Stimulated activated CD4-positive, alpha-beta T cell treated with anti-CD3 and anti-CD28 coated beads, Interleukin-15, amount 100 ng/mL, for 48 hours (primary cell): ENCODE data around the gene NRXN3.

Experiments used
- DNase-seq, 2 donors: peaks; one replicate each; pipeline ENCODE4 v3.0.0-alpha.2; 2020; ENCODE audit warnings: low read depth in 2 of 2

Gene NRXN3

DNA sequence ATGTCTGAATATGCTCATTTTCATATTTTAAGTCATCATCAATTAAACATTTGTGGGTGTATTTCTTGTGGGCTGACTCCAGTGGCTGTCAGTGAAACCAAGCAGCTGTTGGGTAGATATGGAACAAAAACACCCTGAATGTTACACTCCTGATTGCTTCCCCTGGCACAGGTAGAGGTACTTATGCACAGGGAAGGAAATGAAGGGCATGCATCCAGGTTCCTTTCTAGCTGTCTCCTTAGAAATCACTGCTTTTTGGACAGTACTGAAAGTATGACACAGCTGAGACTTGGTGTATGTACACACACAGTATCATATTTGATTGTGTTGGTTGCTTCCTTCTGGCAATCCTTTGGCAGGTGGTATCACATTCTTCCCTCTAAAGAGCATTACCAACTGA, 1034.4 kb downstream of the NRXN3 start:
- no peak for DNase-seq

DNA sequence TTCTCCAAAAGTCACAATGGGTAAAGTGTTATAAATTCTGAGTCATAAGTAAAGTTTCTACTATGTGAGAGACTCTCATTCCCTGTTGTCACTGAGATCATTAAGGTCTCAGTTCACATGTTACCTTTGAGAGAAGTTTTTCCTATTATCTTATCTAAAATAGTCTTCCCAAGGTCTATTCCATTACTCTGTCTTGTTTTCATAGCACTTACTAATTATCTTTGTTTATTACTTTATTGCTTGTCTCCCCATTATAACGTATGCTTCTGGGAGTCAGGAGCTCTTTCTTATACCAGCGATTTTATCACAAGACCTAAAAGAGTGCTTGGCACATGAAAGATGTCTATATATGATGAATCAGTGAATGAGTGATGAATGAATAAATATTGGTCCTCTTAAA, 1039.2 kb downstream of the NRXN3 start:
- no peak for DNase-seq

GRCh38 chr14:79225815-79226214, 1055.6 kb downstream of the NRXN3 start:
- DNase-seq = no peak

DNA sequence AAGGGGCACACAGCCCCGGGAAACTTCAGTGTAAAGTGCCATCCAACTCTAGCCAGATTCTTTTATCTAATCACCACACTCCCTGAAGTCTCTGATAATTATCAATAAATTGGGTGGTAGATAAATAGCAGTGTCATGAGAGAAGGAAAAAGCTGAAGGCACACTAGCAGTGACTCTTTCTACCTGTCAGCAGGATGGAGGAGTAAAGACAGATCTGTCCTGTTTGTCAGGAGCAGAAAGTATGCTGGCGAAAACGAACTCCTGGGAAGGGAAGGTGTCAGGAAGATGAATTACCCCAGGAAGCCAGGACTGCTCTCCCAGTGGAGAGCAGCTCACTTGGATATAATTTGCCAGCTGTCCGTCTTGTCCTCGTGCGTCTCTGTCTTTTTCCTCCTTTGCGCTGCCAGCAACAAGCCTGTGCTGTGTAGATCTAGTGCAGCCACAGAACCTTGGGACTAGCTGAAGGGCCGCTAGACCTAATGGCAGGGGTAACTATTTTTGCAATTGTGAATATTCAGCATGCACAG, 1059.3 kb downstream of the NRXN3 start:
- no peak for DNase-seq

DNA sequence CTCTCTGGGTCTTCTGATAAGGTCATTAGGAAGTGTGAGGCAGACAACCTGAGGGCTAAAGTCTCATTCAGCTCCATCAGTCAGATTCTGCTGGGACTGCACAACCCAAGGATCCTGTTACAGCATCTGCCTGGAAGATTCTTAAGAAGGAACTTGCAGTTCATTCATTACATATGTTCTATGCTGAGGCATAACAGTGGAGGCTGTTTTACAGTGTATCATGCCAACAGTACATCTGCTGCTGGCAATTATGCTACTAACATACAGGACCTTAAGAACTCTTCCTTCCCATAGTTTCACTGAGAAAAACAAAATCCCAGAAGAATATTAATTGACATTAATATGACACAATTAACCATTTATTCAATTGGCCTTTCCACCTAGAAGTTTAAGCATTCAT, 1072.5 kb downstream of the NRXN3 start:
- no peak for DNase-seq

GRCh38 chr14:79246173-79246572, 1076.0 kb downstream of the NRXN3 start:
- no peak for DNase-seq

DNA sequence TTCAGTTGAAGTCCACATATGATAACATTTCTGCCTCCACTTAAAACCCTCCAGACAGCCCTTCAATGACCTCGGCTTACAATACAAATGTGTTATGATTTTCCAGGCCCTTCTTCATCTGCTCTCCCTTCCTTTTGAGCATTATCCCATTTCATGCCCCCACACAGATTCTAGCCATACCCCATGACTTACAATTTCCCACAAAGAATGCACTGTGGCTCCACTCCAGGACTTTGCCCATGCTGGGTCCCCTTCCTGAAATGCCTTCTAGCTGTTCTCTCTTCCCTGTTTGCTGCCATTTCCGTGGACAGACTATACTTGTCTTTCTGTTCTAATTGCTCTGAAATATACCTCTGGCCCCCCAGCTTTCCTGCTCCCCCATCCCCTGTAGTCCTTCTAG, 1078.0 kb downstream of the NRXN3 start:
- no peak for DNase-seq

GRCh38 chr14:79248771-79249170, 1078.6 kb downstream of the NRXN3 start:
- no peak for DNase-seq

DNA sequence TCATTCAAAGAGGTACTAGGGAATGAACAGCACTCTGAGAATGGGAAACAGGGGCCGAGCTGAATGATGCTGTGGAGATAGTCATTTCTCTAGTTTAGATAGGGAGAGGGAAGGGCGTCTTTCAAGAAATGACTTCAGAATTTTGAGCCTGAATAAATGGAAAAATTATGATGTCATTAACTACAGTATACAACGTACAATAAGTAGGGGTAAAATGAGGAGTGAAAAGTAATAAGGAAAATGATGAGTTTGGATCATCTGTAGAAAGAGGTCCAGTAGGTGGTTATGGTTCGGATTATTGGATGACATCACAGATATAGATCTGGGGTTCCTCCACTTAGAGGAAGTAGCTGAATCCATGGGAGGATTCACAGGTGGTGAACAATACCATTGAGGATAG, 1081.1 kb downstream of the NRXN3 start:
- no peak for DNase-seq

DNA sequence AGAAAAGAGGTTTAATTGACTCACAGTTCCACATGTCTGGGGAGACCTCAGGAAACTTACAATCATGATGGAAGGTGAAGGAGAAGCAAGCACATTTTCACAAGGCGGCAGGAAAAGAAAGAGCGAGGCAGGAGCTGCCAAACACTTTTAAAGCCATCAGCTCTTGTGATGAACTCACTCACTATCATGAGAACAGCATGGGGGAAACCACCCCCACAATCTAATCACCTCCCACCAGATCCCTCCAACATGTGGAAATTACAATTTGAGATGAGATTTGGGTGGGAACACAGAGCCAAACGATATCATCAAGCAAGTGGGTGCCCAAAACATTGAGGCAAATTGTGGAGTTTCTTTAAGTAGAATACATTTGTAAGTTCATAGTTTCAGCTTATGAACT, 1083.4 kb downstream of the NRXN3 start:
- DNase-seq = no peak

DNA sequence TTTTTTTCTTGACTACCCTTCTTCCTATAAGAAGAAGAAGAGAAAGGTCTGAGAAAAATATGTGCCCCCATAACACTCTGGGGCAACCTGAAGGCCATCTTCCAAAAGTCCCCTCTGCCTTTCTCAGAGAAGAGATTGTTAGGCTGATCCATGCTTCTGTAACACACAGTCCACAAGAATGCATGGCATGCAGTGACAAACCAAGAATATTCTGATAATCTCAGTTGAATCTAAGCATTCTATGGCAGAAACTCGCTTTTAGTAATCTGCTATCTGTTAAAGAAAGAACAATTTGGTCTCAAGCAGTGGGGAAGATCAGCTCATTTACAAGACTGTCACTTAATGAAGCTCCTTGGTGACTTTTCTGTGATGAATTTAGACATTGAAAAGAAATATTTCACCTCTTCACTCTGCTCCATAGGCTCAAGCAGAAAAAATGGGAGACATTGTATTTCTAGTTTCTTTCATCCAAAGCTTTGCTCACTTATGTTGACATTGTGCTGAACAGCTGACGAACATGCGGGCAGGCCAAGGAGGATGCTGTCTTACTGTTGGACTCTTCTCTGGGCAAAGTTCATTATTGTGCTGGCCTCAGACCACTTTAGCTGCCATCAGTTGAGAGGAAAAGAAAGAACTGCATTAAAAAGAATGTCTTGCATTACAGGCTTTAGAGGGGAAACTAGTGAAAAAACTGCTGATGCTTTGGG, 1084.0 kb downstream of the NRXN3 start:
- no peak for DNase-seq

- no peak for DNase-seq
Measured at GRCh38 chr14:79256380-79256779, 1086.2 kb downstream of the NRXN3 start.

GRCh38 chr14:79260406-79260805, 1090.2 kb downstream of the NRXN3 start:
- no peak for DNase-seq

- no peak for DNase-seq
Measured at GRCh38 chr14:79265366-79265946, 1095.3 kb downstream of the NRXN3 start.

DNA sequence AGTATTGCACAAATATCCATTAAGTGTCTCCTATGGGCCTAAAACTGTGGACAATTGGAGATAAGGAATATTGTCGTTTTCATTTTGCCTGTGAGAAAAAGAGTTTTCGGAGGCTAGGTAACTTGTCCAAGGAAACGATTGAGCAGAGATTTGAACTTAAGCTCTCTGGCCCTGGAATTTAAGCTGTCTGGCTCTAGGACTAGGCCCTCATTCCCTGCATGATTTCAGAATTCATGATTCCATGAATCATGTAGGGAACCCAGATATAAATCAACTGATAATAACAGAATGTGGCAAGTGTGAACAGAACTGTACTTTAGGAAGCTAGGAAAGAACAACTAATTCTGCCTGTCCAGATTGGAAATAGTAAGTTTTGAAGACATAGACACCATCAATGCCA, 1100.2 kb downstream of the NRXN3 start:
- no peak for DNase-seq

DNA sequence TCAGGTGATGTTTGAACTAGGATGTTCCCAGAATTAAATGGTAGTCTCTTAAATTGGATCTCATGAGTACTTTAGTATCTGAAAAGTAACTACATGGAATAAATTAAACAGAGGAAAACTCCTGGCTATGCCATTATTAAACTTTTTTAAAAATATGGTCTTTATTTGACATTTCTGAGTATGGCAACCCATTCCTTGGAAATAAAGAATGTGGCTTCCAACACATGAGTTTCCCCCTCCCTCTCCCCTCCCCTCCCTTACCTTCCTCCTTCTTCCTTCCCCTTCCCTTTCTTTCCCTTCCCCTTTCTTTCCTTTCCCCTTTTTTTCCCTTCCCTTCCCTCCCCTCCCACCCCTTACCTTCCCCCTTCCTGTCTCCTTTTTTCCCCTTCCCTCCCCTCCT, 1100.9 kb downstream of the NRXN3 start:
- no peak for DNase-seq

- DNase-seq = no peak
Measured at GRCh38 chr14:79274641-79275291, 1104.6 kb downstream of the NRXN3 start.

- DNase-seq = no peak
Measured at GRCh38 chr14:79275292-79275655, 1105.1 kb downstream of the NRXN3 start.

DNA sequence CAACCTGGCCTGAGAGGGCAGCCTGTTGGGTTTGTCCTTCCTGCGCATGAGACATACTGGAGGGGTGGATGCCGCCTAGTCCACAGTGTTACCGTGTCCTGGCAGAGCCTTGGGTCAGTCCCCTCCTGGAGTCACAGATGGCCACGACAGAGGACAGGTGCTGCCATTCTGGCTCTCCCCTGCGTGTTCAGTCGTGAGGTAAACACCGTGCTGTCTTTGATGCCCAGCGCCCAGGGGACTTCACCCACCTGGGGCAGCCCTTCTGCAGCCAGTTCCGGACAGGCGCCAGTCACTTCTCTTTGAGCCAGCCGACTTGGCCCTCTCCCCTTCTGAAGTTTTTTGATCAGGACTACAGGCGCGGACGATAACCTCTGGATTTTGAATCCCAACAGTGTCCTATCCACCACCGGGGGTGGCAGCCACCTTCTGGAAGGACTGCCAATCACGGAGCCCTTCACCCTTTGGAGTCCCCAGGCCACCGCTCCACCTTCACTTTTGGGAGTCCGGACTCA, 1108.2 kb downstream of the NRXN3 start:
- DNase-seq = no peak

DNA sequence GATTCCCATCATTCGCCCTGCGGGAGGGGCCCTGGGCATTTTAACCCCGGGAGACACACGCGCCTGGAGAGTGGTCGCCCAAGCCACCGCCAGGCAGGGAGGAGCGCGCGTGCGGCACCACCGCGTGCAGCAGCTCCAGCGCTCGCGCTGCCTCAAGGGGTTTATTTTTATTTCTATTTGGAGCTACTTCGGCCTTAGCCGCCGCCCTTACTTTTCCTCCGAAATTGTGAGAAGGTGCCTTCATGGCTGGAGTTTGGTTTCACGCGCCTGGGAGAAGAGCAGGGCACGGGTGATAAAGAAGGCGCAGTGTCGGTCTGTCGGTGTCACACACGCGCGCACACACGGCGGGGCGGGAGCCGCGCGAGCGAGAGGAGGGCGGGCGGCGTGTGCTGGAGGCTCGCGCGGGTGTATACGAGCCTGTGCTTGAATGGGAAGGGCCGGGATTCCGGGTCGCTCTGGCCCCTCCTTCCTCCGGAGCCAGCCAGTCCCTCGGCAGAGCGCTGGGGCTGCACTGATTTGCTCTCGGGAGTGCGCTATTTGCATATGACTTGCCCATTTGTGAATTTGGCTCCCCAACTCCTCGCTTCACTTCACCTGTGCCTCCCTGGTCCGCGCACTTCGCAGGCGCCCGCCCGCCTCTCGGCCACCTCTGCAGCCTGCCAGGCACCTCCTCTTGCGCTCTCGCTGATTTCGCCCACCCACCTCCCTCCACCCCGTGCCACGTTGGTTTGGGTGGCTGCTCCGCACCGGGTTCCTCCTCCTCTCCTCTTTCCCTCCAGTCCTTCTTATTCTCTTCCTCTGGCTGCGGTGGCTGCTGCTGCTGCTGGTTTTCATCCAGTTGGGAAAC, 1108.8 kb downstream of the NRXN3 start:
- DNase-seq = no peak

DNA sequence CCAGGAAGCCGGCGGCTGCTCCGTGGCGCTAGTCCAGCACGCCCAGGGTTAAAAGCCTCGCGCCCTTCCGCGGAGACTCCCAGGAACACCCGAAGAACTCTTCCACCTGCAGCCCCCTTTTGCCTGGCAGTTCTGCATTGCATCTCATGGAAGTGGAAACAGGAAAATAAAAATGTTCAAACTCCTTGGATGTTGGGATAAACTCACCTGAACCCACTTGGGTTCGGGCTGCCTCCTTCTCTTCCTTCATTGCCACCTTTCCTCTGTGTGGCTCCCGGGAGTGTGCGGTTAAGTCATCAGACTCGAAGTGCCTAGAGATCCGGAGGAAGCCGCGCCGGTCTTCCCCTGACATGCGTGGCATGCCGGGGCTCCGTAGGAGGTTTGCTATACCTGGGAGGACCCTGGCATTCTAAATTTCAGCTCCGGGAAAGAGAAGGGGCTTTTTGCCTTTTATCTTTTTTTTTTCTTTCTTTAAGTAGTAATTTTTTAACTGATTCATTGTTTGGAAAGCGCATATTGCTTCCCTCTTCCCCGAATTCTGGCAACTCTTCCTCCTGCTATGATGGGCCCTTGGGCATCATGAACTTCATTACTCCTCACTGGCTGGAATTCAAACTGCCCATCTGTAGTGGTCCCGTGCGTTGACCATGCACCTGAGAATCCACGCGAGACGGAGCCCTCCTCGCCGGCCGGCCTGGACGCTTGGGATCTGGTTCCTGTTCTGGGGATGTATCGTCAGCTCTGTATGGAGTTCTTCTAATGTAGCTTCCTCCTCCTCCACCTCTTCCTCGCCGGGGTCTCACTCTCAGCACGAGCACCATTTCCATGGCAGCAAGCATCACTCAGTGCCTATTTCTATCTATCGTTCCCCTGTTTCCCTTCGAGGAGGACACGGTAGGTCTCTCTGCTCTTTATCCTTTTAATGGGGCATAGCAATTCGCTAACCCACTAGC, 1109.7 kb downstream of the NRXN3 start:
- DNase-seq = no peak
